ENCODE measurements around the gene SYNE1. TPM values are rescaled to one million over a fixed set of nuclear protein-coding genes. Genes with fewer than 3 reads are reported as not detected.
"Not testable (repeated sequence)": the region's sequence is repeated elsewhere in the genome, so short reads cannot be mapped to it uniquely, and the experiment has no call there.

Gene SYNE1, protein sequence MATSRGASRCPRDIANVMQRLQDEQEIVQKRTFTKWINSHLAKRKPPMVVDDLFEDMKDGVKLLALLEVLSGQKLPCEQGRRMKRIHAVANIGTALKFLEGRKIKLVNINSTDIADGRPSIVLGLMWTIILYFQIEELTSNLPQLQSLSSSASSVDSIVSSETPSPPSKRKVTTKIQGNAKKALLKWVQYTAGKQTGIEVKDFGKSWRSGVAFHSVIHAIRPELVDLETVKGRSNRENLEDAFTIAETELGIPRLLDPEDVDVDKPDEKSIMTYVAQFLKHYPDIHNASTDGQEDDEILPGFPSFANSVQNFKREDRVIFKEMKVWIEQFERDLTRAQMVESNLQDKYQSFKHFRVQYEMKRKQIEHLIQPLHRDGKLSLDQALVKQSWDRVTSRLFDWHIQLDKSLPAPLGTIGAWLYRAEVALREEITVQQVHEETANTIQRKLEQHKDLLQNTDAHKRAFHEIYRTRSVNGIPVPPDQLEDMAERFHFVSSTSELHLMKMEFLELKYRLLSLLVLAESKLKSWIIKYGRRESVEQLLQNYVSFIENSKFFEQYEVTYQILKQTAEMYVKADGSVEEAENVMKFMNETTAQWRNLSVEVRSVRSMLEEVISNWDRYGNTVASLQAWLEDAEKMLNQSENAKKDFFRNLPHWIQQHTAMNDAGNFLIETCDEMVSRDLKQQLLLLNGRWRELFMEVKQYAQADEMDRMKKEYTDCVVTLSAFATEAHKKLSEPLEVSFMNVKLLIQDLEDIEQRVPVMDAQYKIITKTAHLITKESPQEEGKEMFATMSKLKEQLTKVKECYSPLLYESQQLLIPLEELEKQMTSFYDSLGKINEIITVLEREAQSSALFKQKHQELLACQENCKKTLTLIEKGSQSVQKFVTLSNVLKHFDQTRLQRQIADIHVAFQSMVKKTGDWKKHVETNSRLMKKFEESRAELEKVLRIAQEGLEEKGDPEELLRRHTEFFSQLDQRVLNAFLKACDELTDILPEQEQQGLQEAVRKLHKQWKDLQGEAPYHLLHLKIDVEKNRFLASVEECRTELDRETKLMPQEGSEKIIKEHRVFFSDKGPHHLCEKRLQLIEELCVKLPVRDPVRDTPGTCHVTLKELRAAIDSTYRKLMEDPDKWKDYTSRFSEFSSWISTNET (N-terminal part only)
- polyA plus RNA-seq (ENCODE audit: insufficient read length), result 105 TPM
- long read RNA-seq, donor 1, partial matches to known transcripts, result 7 of 8 reads
- long read RNA-seq, donor 1, other reads (novel, unspliced or antisense), result 0 of 8 reads
- long read RNA-seq, donor 2, partial matches to known transcripts, result 14 of 15 reads
- long read RNA-seq, donor 2, other reads (novel, unspliced or antisense), result 0 of 15 reads
- long read RNA-seq, donor 3, partial matches to known transcripts, result 6 of 6 reads
- long read RNA-seq, donor 3, other reads (novel, unspliced or antisense), result 0 of 6 reads
- long read RNA-seq, donor 4, partial matches to known transcripts, result 0 of 1 reads
- long read RNA-seq, donor 4, other reads (novel, unspliced or antisense), result 0 of 1 reads
- long read RNA-seq, donor 5, partial matches to known transcripts, result 5 of 6 reads
- long read RNA-seq, donor 5, other reads (novel, unspliced or antisense), result 0 of 6 reads
- long read RNA-seq, donor 6, partial matches to known transcripts, result 10 of 10 reads
- long read RNA-seq, donor 6, other reads (novel, unspliced or antisense), result 0 of 10 reads
- long read RNA-seq, donor 7, full-length matches to known transcripts, result 2 of 19 reads
- long read RNA-seq, donor 7, partial matches to known transcripts, result 17 of 19 reads
- long read RNA-seq, donor 7, other reads (novel, unspliced or antisense), result 0 of 19 reads
- long read RNA-seq, donor 8, partial matches to known transcripts, result 7 of 8 reads
- long read RNA-seq, donor 8, other reads (novel, unspliced or antisense), result 0 of 8 reads

DNA sequence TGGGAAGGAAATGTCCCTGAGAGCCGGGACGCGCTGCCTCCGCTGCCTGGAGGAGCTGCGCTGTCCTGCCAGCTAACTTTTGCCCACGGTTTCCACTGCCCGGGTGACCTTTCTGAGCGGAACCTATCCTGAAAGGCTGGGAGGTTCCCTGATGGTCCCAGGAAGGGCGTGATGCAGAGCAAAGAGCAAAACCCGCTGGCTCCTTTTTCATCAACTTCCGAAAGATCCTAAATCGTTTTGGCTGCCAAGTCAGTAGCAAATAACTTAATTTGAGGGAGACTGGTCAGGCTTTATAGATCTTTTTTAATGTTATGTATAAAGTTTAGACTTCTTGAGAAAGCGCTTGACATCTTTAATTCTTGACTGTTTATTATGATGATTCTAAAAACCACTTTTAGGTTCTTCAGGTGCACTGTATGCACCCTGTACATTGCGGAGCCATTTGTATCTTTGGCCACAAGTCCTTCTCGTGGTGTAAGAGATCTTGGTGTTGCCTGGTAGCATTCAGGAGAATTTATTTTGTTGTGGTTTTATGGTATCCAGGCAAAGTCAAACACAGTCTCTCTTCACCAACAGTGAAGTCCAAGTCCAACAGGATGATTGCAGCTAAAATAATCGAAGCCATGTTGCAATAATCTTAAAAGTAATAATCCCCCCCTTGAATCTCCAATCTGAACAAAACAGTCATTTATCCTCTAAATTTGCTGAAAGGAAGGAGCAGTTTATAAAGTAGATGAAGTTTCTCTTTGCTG is at the start of gene SYNE1:
Gene SYNE1, minus strand, starts transcription at position 67 of the 752 bp plus-strand sequence. CDS start 9,031 bp downstream, outside the sequence.
- DNase-seq, result no peak

- DNase-seq, result no peak
Observed at GRCh38 chr6:152685819-152686218, 48.7 kb upstream of the SYNE1 start.

DNA sequence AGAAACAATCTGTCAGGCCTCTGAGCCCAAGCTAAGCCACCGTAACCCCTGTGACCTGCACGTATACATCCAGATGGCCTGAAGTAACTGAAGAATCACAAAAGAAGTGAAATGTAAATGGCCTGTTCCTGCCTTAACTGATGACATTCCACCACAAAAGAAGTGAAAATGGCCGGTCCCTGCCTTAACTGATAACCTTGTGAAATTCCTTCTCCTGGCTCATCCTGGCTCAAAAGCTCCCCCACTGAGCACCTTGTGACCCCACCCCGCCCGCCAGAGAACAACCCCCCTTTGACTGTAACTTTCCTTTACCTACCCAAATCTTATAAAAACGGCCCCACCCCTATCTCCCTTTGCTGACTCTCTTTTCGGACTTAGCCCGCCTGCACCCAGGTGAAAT is 45.8 kb upstream of the SYNE1 start:
- not testable (repeated sequence) for DNase-seq

DNA sequence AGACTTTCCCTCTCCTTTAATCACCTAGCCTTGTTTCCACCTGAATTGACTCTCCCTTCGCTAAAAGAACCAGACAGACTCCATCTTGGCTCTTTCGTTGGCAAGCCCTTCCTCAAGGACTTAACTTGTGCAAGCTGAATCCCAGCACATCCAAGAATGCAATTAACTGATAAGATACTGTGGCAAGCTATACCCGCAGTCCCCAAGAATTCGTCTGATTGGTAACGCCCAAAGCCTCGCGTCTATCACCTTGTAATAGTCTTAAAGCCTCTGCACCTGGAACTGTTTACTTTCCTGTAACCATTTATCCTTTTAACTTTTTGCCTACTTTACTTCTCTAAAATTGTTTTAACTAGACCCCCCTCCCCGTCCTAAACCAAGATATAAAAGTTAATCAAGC is 45.0 kb upstream of the SYNE1 start:
- no peak for DNase-seq

DNA sequence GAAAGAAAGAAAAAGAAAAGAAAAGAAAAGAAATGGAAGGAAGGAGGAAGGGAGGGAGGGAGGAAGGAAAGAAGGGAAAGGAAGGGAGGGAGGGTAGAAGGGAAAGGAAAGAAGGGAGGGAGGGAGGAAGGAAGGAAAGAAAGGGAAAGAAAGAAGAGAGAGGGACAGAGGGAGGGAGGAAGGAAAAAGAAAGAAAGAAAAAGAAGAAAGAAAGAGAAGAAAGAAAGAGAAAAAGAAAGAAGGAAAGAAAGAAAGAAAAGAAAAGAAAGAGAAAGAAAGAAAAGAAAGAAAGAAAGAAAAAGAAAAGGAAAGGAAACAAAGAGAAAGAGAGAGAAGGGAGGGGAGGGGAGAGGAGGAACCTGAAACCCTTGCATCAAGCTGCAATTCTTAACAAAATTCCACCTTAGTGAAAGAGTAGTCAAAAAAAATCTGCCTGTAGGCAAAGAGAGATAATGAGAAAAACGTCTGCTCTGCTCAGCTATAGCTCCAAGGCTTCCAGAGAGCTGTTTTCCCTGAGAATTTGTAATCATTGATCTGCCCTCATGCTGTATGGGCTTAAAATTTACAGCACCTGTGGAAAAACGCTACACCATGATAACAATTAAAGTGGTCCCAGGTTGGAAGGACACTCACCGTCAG is 43.8 kb upstream of the SYNE1 start:
- no peak for DNase-seq

DNA sequence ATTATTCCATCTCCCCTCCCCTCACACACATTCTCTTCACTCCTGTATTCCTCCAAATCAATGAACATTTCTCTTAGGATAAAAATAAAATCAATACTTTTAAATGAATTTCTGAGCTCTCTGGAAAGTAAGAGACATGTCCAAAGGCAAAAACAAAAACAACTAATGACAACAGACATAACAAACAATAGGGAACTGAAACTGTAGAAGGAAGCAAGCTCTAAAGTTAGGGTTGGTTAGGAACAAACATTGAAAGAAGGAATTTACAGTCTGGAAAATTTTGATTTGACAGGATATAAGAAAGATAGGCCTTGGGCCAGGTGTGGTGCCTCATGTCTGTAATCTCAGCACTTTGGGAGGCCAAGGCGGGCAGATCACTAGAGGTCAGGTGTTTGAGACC is 43.0 kb upstream of the SYNE1 start:
- no peak for DNase-seq

- no peak for DNase-seq
Observed at GRCh38 chr6:152673236-152673635, 36.1 kb upstream of the SYNE1 start.

GRCh38 chr6:152671171-152671570 is 34.0 kb upstream of the SYNE1 start:
- no peak for DNase-seq

GRCh38 chr6:152669895-152670294 is 32.7 kb upstream of the SYNE1 start:
- peak; percentile 12 for DNase-seq

DNA sequence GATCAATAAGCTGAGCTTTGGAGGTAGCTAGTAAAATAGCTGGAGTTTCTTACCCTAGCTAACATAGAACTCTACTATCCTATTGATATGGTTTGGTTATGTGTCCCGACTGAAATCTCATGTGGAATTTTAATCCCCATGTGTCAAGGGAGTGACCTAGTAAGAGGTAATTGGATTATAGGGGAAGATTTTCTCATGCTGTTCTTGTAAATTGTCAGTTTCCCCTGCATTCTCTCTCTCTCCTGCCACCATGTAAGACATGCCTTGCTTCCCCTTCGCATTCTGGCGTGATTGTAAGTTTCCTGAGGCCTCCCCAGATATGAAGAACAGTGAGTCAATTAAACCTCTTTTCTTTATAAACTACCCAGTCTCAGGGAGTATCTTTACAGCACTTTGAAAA is 24.6 kb upstream of the SYNE1 start:
- no peak for DNase-seq

GRCh38 chr6:152651986-152652385 is 14.8 kb upstream of the SYNE1 start:
- DNase-seq, result no peak

DNA sequence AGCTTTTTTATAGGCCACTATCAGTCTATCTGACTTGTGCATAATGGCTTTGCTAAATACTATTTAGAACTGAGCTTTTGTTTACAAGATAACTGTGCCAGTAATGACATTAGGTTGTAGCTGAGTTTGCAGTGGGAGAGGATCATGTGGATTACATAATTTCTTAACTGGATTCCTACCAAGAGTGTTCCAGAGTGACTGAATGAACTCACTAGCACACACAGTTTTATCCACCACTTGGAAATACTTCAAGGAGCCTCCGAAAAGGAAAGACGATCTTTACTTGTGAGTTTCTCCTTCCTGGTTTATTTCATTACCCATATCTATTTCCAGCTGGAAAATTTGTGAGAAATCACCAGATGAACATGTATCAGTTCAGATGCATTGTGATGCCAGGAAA is 10.9 kb upstream of the SYNE1 start:
- no peak for DNase-seq

- not testable (repeated sequence) for DNase-seq
Observed at GRCh38 chr6:152646732-152647131, 9.6 kb upstream of the SYNE1 start.

DNA sequence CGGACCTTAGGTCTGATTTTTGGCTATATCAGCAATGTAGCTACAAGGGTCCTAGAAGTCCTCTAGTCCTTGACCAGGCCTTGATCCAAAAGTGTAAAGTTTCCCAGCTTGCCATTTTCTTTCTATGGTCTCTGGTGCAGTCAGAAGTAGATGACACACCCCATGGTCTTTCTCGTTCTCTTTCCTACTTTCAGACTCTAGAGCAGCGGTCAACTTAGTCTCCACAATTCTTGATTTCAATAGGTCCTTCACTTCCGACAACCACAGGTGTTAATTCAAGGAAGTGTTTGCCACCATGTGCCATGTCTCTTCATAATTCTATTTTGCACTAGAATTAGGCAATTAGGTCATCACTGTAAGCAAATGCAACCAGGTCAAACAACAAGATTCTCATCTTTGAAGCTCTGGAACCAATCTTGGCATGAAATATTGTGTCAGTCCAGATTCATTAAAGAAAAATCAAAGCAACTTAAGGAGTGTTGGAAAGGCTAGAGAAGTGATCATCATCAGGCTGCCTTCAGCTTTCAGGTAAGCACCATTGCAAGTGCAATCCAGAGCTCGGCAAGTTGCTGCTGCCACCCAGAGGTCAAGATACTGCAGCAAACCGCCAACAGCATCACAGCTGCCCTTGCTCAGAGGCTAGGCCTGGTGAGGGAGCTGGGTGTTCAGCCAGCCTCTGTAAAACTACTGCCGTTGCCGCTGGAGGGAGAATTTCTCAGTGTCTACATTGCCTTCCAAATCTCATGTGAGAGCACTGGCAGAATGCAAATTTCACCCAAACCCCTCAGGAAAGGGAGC is 5.6 kb upstream of the SYNE1 start:
- peak; percentile 36 for DNase-seq

GRCh38 chr6:152636609-152637295 is 410 bp downstream of the SYNE1 start:
- DNase-seq, result peak; percentile 34

- peak; percentile 15 for DNase-seq
Observed at GRCh38 chr6:152636021-152636608, 1.0 kb downstream of the SYNE1 start.

GRCh38 chr6:152634773-152635172 is 2.4 kb downstream of the SYNE1 start:
- no peak for DNase-seq

All from left kidney (tissue), 8 donors.